Islet of Langerhans (tissue), 1 donor: ENCODE results near the gene ANK3.
A peak's percentile ranks its signal among the peaks of the same experiment; 100 is the strongest.
"Not testable (repeated sequence)": the region's sequence is repeated elsewhere in the genome, so short reads cannot be mapped to it uniquely, and the experiment has no call there.

ENCODE experiments used
- FAIRE-seq: peaks from one replicate; lab custom pipeline; 2011; peaks lifted over from hg19 to GRCh38; lab: Jason Lieb, UNC

The ANK3 gene

DNA sequence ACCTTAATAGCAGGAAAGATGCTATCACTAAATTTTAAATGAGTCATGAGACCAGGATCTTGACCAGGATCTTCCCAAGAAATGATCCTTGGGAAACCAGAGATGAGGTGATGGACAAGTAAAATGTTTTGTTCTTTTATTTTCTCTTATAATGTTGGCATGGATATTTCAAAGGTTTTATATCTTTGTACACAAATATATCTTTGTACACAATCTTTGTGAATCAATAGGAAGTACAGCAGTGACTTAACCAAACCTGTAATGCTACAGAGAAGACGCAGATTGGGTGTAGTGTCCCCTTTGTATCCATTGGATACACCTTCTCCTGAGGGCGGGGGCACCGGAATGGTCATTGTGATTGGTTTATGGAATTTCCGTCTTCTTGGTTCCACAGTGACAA lies 303.3 kb downstream of the ANK3 start:
- no peak for FAIRE-seq

DNA sequence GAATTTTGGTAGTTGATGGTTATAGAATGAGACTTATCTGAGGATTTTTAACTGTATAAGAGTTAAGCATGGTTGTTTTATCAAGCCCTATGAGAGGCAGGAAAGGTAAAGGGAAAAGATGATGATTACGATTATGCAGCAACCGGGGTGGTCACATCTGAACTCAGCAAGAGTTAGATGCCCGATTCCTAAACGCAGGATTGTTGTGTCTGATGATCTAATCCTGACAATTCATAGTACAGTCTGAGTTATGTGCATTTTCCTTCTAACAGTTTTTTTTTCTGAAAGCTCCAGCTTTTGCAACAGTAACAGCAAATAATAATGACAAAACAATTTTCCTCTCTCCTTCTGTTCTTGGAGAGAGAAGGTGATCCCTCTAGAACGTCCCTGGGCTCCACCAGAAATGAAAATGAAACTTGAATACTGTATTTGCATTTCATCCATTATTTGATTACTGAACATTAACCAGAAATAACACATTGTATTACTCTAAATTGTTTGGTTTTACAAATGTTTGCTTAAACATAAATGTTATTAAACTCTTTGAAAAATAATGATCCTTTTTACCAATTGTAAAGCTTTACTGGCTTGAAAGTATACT lies 306.8 kb downstream of the ANK3 start:
- no peak for FAIRE-seq

GRCh38 chr10:60082341-60082740 lies 307.3 kb downstream of the ANK3 start:
- FAIRE-seq = no peak

GRCh38 chr10:60073781-60074656 lies 315.7 kb downstream of the ANK3 start:
- FAIRE-seq = no peak

DNA sequence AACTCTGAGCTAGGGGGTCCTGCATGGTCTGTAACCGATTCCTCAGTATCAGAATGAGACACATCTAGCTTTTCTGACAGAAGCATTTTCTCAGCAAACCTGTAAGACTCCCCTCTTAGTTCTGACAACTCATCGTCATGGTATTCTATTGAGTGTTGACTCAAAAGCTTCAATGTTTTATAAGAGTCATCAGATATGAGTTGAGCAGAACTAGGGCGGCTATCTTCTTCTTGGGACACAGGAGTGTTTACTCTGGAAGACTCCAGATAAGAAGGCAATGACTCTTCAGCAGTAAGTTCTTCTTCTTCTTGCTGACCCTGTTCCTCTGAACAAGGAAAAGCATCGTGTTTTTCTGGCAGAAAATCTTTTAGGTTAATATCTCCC lies 316.3 kb downstream of the ANK3 start:
- FAIRE-seq = no peak

DNA sequence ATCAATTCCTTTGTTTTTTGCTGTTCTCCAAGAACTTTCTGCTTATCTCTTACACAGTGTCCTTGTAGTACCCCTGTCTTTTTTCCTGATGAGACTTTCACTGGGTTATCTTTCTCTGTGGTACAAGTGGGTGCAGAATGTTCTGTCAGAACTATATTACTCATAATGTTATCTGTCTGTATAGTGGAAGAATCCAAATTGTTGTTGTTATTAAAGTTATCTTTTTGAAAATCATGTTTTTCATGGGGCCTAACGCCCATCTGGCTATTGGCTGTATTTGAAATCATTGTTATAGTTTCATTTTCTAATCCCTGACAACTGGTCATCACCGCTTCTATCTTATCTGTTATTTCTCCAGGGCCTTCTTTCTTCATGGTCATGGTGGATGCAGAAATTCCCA lies 320.4 kb downstream of the ANK3 start:
- FAIRE-seq = no peak

GRCh38 chr10:60050366-60050765 lies 339.3 kb downstream of the ANK3 start:
- no peak for FAIRE-seq

DNA sequence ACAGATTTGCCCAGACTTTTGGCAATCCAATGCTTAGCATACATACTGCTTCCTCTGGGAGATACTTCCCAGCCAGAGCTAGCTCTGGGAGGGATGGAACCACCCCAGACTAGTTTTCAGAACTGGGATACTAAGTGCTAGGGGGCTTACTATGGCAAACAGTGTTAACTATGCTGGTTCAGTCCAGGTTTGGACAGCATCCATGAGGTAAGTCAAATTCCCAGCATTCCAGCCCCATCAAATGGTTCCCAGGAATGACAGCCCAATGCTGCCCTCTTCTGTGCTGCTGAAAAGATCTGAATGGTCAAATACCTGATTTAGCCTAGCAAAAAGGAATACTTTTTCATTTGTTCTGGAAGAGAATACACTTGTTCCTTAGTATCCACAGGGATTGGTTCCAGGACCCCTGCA lies 341.6 kb downstream of the ANK3 start:
- no peak for FAIRE-seq

DNA sequence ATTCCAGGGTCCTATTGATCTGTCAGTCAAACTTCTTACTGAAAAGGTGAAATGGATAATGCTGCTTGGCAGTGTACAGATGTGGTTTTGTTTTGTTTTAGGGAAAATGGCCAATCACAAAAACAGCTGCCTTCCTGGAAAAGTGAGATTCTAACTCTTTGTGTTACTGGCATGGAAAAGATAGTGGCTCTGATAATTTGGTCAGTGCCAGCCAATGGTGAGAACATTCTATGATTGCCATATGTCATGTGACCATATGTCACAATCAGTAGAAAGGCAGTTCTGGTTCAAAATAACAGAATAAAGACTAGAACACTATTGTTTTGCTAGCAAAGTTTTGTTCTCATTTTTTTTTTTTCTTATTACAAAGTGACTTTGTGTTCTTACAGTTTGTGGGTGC lies 344.1 kb downstream of the ANK3 start:
- FAIRE-seq = no peak

DNA sequence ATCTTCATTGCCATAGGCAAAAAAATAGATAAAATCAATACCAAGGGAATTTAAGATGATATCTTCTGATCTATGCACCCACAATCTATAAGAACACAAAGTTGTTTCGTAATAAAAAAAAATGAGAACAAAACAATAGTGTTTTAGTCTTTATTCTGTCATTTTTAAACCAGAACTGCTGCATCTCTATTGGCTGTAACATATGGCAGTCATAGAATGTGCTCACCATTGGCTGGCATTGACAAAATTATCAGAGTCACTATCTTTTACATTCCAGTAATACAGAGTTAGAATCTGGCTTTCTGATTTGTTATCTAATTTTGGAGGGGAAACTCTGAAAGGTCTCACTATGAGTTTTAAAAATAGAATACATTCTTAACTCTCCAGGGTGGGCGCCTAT lies 344.7 kb downstream of the ANK3 start:
- FAIRE-seq = no peak

DNA sequence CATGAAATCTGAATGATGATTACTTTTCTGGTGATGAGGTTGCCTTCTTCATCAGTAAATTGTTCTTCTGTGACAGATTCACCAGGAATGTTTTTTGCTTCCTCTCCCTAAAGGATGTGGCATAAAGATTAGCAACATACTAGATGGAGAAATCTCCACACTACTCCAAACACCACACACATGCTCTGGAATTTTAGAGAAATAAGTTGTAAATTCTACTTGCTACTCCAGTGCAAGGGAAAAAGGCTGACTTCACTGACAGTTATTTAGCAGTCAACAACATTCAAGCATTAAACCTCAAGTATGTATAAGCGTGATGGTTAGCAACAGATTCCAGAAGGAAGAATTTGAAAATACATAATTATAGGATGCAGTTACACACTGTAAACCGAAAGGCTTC lies 345.4 kb downstream of the ANK3 start:
- no peak for FAIRE-seq

GRCh38 chr10:60043561-60044241 lies 346.0 kb downstream of the ANK3 start:
- no peak for FAIRE-seq

- FAIRE-seq = no peak
These were observed 346.8 kb downstream of the ANK3 start for GRCh38 chr10:60042914-60043313.

- FAIRE-seq = peak; percentile 79
These were observed 347.4 kb downstream of the ANK3 start for GRCh38 chr10:60042262-60042661.

GRCh38 chr10:60041489-60042133 lies 348.1 kb downstream of the ANK3 start:
- no peak for FAIRE-seq

DNA sequence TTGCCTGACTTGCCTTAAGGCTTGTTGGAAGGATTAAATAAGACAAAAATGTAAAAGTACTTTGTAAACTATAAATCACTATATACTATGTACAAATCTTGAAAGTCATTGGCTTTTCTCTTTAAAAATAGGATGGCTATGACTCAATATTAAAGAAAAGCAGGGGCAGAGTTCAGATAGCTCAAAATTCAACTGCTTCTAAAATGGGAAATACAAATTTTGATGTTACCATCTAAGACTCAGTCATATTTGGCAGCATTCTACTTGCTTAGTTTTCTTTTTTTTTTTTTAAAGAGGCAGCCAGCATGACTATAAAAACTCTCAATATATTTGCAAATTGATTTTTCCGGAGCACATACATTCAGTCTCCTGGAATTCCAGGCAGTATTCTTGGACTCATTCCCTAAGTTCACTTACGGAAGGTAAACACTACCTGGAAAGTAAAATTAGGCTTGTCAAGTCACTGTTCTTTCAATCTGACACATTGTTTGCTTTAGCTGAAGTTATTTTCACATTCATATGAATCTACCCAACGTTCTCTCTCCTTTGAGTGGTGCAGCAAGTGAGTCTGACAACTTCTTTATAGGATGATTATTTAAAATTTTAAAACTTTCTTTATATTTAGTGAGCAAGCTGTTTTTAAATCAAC lies 349.5 kb downstream of the ANK3 start:
- no peak for FAIRE-seq

DNA sequence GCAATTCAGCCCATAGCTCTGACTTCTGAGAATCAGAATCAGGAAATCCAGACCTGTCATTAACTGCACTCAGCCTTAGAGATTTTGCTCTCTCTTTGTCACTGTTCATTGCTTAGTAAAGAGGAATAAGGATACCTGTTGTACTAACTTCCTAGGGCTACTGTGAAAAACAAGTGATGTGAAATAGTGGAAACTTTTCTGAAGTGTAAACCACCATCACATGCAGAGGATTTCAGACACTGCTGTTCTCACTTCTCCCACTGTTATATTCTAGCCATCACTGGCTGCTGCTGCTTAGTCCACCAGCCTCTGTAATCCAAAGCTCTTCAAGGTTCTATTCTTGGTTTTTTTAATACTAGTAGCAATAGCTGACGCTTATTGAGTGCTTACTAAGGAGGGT lies 353.7 kb downstream of the ANK3 start:
- no peak for FAIRE-seq

- FAIRE-seq = not testable (repeated sequence)
These were observed 354.3 kb downstream of the ANK3 start for GRCh38 chr10:60035375-60035774.

GRCh38 chr10:60032723-60033122 lies 357.0 kb downstream of the ANK3 start:
- peak; percentile 98 for FAIRE-seq

GRCh38 chr10:60031664-60032063 lies 358.0 kb downstream of the ANK3 start:
- FAIRE-seq = no peak

- FAIRE-seq = no peak
These were observed 358.5 kb downstream of the ANK3 start for GRCh38 chr10:60031183-60031582.

DNA sequence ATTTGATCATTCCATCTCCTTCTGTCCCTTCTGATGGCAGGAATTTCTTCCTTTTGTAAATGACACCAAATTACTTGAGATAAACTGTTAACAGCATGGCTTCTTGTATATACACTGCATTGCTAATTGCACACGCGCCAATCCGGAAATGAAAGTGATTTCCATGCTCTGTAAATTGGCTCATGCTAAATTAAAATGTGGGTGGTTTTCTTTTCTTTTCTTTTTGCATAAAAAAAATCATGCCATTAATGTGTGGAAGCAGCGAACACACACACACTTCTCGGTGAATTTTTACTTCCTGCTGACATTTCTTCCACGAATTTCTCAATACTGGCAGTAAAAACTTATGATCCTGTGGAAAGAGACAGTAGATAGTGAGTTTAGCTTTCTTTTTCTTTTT lies 360.2 kb downstream of the ANK3 start:
- FAIRE-seq = no peak
